NCI-H1092 (cell line): ENCODE measurements around the gene CCDC30.

Experiments
- DNase-seq: peaks from one replicate; lab custom pipeline; 2025; lab: John Stamatoyannopoulos, UW

Gene CCDC30

GRCh38 chr1:42692461-42692860 is 229.4 kb downstream of the CCDC30 start:
- DNase-seq: no peak

GRCh38 chr1:42692911-42693310 is 229.8 kb downstream of the CCDC30 start:
- DNase-seq: no peak

GRCh38 chr1:42698081-42698813 is 235.2 kb downstream of the CCDC30 start:
- DNase-seq: no peak

- no peak for DNase-seq
These were observed 236.9 kb downstream of the CCDC30 start for GRCh38 chr1:42700006-42700405.

- DNase-seq: no peak
These were observed 240.9 kb downstream of the CCDC30 start for GRCh38 chr1:42703888-42704464.
